Left ventricle myocardium inferior (tissue), 1 donor: ENCODE results near the gene IFITM10. TPM values are rescaled to one million over a fixed set of nuclear protein-coding genes. Genes with fewer than 3 reads are reported as not detected.
A peak's percentile ranks its signal among the peaks of the same experiment; 100 is the strongest.
"Not testable (repeated sequence)": the region's sequence is repeated elsewhere in the genome, so short reads cannot be mapped to it uniquely, and the experiment has no call there.

Source experiments
- DNase-seq: peaks from one replicate; pipeline ENCODE4 v3.0.0-alpha.2; 2020
- H3K27ac ChIP-seq: fragments of 200-600 bp; replicated peaks from 2 replicates; pipeline ENCODE4 v1.8.0; 2021
- H3K27me3 ChIP-seq: fragments of 200-600 bp; 2 replicates; pipeline ENCODE4 v1.8.0; 2021; ENCODE audit warnings: low read depth
- H3K36me3 ChIP-seq: fragments of 200-600 bp; 2 replicates; pipeline ENCODE4 v1.8.0; 2021
- H3K4me1 ChIP-seq: fragments of 200-600 bp; 2 replicates; pipeline ENCODE4 v1.8.0; 2021
- H3K4me3 ChIP-seq: fragments of 200-600 bp; 2 replicates; pipeline ENCODE4 v1.8.0; 2021; ENCODE audit warnings: mild to moderate bottlenecking, moderate library complexity
- H3K9me3 ChIP-seq: fragments of 200-600 bp; replicated peaks from 2 replicates; pipeline ENCODE4 v1.8.0; 2021
- CTCF ChIP-seq: fragments of 200-600 bp; IDR thresholded peaks from 2 replicates; pipeline ENCODE4 v1.8.0; 2021; ENCODE audit warnings: antibody characterized with exemption, mild to moderate bottlenecking, borderline replicate concordance
- intact Hi-C: fragments of 100-400 bp; cut with micrococcal nuclease; formaldehyde crosslinking; loops from one replicate; pipeline ENCODE4 v1.11.0; 2022
- total RNA-seq: library from RNA; stranded (reverse); fragmentation: NEBNext Ultra II Directional; extraction: Animal tissue kit (Norgen Biotek cat#: 25700); gene quantifications from one replicate; pipeline ENCODE4 v1.2.1, GENCODE V29; 2021
- donor health status: DM: no; HTN: yes; CAD: no; lungs with severe emphysema.

Gene IFITM10
- total RNA-seq, 1 donor from 2014 or later, result 0.58 TPM

DNA sequence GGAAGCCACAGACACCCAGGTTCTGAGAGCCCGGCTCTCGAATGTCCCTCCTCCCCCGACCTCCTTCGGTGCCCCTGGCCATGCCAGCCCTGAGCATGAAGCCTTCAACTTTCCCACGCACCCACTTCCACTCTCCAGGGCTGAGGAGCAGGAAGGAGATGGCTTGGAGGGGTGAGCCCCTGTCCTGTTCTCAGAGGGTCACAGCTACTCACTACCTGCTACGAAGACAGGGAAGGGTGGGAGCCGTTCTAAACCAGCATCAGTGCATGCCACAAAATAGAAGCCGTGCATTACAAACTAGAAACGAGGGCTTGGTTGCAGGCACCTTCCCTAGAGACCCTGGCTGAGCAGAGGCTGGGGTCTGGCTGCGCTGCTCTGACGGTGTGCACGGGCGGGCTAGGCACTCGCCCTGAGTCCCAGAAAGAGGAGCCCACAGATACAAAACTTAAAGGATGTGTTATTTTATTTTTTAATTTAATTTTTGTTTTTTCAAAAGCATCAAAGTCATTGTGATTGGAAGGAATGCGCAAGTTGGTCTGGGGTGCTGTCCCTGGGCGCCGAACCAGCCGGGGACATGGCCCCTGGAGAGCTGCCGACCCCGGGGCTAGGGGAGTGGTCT lies 57.6 kb downstream of the IFITM10 start:
- peak overlapping the region; percentile 61 for H3K4me3 ChIP-seq
- no peak for DNase-seq
- peaks cover 15% of the 10 kb centered on the region for H3K4me1 ChIP-seq
- peaks cover 20% of the 10 kb centered on the region for H3K27me3 ChIP-seq
- no peak overlapping the region for H3K27ac ChIP-seq
- no peaks in the 10 kb centered on the region for H3K9me3 ChIP-seq
- no peak for TF ChIP-seq CTCF
- intact Hi-C loops, result loop anchor here (10.0 kb wide), 1 partner anchor 462 kb away; no protein-coding TSS in a partner anchor
- no peaks in the 10 kb centered on the region for H3K36me3 ChIP-seq

DNA sequence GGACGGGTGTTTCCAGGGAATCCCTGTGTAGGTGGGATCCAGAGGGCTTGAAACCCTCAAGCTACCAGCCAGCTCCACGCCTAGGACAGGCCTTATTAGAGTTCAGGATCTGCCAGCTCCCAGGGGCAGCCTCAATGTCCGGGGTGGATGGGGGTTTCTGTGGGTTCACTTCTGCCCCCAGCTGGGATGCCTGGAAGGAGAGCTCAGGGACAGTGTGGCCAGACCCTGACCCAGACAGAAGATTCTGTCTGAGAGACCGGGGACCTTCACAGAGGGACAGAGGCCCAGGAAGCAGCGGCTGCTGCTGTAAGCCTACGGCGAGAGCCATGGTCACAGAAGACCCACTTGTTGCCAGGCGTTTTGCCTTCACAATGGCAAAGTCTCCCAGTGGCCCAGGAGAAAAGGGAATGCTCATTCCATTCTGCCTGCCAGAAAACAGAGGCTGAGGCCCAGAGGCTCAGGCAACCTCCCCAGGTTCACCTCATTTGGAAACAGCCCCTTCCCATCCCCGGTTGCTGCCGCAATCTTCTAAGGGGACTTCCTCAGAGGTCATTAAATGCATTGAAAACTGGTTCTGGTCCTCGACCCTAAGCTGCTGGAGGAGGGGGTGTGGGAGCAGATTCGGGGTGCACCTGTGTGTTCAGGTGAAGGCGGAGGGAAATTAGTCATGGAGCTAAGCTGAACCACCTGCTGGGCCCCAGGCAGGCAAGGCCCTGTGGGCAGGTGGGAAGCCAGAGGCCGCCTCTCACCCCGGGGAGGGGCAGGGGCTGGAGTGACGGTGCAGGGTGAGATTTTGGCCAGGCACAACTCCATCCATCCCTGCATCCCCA lies 58.3 kb downstream of the IFITM10 start:
- no peak overlapping the region for H3K27ac ChIP-seq
- intact Hi-C loops, result loop anchor here (10.0 kb wide), 1 partner anchor 463 kb away; no protein-coding TSS in a partner anchor
- no peak for DNase-seq
- H3K36me3 ChIP-seq, result no peaks in the 10 kb centered on the region
- no peak overlapping the region for H3K4me3 ChIP-seq
- H3K4me1 ChIP-seq, result peaks cover 15% of the 10 kb centered on the region
- peaks cover 20% of the 10 kb centered on the region for H3K27me3 ChIP-seq
- no peaks in the 10 kb centered on the region for H3K9me3 ChIP-seq
- no peak for TF ChIP-seq CTCF

- TF ChIP-seq CTCF, result no peak
- Histone ChIP-seq H3K27ac (no peak overlapping the region), H3K4me3 (no peak overlapping the region), H3K9me3 (no peaks in the 10 kb centered on the region), H3K27me3 (peaks cover 20% of the 10 kb centered on the region), H3K4me1 (peaks cover 15% of the 10 kb centered on the region), H3K36me3 (no peaks in the 10 kb centered on the region)
- no peak for DNase-seq
- intact Hi-C loops, result loop anchor here (10.0 kb wide), 1 partner anchor 464 kb away; no protein-coding TSS in a partner anchor
These were observed 59.1 kb downstream of the IFITM10 start for GRCh38 chr11:1691026-1691877.

- H3K36me3 ChIP-seq, result no peaks in the 10 kb centered on the region
- no peak overlapping the region for H3K27ac ChIP-seq
- no peak for DNase-seq
- H3K9me3 ChIP-seq, result no peaks in the 10 kb centered on the region
- TF ChIP-seq CTCF, result no peak
- H3K27me3 ChIP-seq, result peaks cover 22% of the 10 kb centered on the region
- intact Hi-C loops, result loop anchor here (10.0 kb wide), 1 partner anchor 464 kb away; no protein-coding TSS in a partner anchor
- peaks cover 15% of the 10 kb centered on the region for H3K4me1 ChIP-seq
- no peak overlapping the region for H3K4me3 ChIP-seq
These were observed 60.0 kb downstream of the IFITM10 start for GRCh38 chr11:1690167-1691025.

DNA sequence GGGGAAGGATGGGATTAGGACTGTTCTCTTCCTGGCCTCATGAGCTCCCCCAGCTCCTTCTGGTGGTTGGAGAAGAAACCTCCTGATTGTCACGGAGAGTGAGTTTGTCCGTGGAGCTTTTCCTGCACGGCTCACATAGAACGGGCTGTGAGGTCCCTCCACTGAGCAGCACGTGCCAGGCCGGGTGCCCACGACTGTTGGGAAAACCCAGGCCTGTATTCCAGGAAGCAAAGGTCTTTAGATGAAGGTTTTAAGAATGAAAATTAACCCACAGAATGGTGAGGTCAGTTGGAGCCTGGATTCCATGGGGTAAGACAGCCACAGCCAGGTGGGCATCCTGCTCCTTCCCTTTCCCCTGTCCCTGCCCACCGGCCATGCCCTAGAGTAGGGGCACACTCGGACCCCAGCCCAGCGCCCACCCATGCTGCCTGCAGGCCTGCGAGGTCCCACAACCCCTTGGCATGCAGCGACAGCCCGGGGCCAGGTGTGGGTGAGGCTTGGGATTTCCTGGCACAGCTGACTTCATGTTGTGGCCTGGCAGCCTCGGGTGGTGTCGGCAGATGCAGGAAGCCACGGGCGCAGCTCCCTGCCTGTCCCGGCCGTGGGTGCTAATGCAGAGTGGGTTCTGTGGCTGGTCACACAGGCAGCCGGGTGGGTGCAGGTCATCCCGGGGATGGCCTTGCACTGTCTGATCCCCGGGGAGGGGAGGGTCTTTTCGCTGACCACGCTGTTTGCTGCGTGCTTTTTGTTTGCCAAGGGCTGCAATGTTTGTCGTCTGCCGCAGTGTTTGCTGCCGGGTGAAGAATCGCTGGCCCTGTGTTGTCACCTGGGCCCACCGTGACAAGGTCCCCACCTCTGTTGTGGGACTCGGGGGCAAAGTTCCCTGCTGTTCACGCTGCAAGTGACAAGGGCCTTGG lies 60.9 kb downstream of the IFITM10 start:
- peaks cover 15% of the 10 kb centered on the region for H3K4me1 ChIP-seq
- H3K27me3 ChIP-seq, result peaks cover 24% of the 10 kb centered on the region
- not testable (repeated sequence) for H3K36me3 ChIP-seq, DNase-seq, H3K27ac ChIP-seq, H3K9me3 ChIP-seq, H3K4me3 ChIP-seq
- intact Hi-C loops, result loop anchor here (10.0 kb wide), 1 partner anchor 465 kb away; no protein-coding TSS in a partner anchor

GRCh38 chr11:1688336-1688947 lies 62.0 kb downstream of the IFITM10 start:
- H3K27me3 ChIP-seq, result peaks cover 24% of the 10 kb centered on the region
- H3K4me3 ChIP-seq, H3K4me1 ChIP-seq, H3K9me3 ChIP-seq, intact Hi-C loops, H3K36me3 ChIP-seq, DNase-seq, H3K27ac ChIP-seq: not testable (repeated sequence)

- H3K4me1 ChIP-seq, H3K4me3 ChIP-seq, DNase-seq, H3K9me3 ChIP-seq, H3K27ac ChIP-seq, H3K36me3 ChIP-seq, intact Hi-C loops: not testable (repeated sequence)
- H3K27me3 ChIP-seq, result peaks cover 28% of the 10 kb centered on the region
These were observed 64.2 kb downstream of the IFITM10 start for GRCh38 chr11:1686220-1686619.
